Liver (tissue), 3 donors: Measurements from ENCODE around the gene AFAP1.

Experiments
- ATF3 ChIP-seq: IDR thresholded peaks from 2 replicates; pipeline ENCODE4 v1.6.1; 2016; ENCODE audit warnings: antibody characterized with exemption
- CTCF ChIP-seq: fragments of 150-350 bp; IDR thresholded peaks from 2 replicates; pipeline ENCODE4 v1.5.1; 2017; ENCODE audit warnings: improper control_type of control experiment, low read depth, low read length; ENCODE audit not compliant: missing input control
- donor health status: healthy.
- donor health status: healthy.

DNA sequence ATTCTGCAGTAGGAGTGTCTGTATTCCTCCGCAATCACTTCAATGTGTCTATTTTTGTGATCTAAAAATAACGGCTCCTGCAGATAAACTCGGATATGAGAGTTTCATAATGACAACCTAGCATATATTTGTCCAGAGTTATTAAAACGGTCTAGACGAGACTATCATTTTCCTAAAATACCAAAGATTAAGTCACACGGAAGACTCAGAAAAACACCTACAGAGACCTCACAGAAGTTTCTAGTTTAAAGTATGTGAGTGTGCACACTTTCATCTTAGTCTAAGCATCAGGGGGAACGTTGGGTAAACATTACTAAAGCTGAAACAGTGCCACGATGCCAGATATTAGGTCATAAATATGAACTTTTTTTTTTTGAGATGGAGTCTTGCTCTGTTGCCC, 156.9 kb downstream of the AFAP1 start:
- TF ChIP-seq CTCF (no peak), ATF3 (no peak)
